KMS-11 (cell line): ENCODE measurements around the gene MAP6.

Experiments used
- H2AFZ ChIP-seq: fragments of 200-600 bp; sonication (generic); 2 replicates; pipeline ENCODE4 v1.6.1; 2016; ENCODE audit warnings: antibody characterized with exemption, mixed run types, low read depth
- H3K27ac ChIP-seq: fragments of 200-600 bp; sonication (generic); 2 replicates; pipeline ENCODE4 v1.6.1; 2016; ENCODE audit warnings: mild to moderate bottlenecking, mixed run types
- H3K27me3 ChIP-seq: fragments of 200-600 bp; sonication (generic); 2 replicates; pipeline ENCODE4 v1.6.1; 2017; ENCODE audit warnings: mild to moderate bottlenecking, low read depth, mixed run types, moderate library complexity; ENCODE audit not compliant: insufficient read depth
- H3K36me3 ChIP-seq: fragments of 200-600 bp; sonication (generic); 2 replicates; pipeline ENCODE4 v1.6.1; 2017; ENCODE audit warnings: mild to moderate bottlenecking, mixed run types; ENCODE audit not compliant: insufficient read depth
- H3K4me1 ChIP-seq: fragments of 200-600 bp; sonication (generic); 2 replicates; pipeline ENCODE4 v1.6.1; 2016; ENCODE audit warnings: mild to moderate bottlenecking, low read depth, mixed run types; ENCODE audit not compliant: poor library complexity, severe bottlenecking
- H3K4me2 ChIP-seq: fragments of 200-600 bp; sonication (generic); 2 replicates; pipeline ENCODE4 v1.7.0; 2016; ENCODE audit warnings: mild to moderate bottlenecking, mixed run types
- H3K4me3 ChIP-seq: fragments of 200-600 bp; sonication (generic); IDR thresholded peaks from 2 replicates; pipeline ENCODE4 v1.6.1; 2017; ENCODE audit warnings: low read depth, low read length, mixed read lengths; ENCODE audit not compliant: insufficient read depth
- H3K79me2 ChIP-seq: fragments of 200-600 bp; sonication (generic); 2 replicates; pipeline ENCODE4 v1.6.1; 2016; ENCODE audit warnings: low read depth, mixed run types; ENCODE audit not compliant: insufficient read depth
- H3K9ac ChIP-seq: fragments of 200-600 bp; sonication (generic); 2 replicates; pipeline ENCODE4 v1.6.1; 2016; ENCODE audit warnings: mild to moderate bottlenecking, mixed run types
- H4K20me1 ChIP-seq: fragments of 200-600 bp; sonication (generic); 2 replicates; pipeline ENCODE4 v1.6.1; 2016; ENCODE audit warnings: mild to moderate bottlenecking, mixed run types; ENCODE audit not compliant: insufficient read depth
- TF ChIP-seq, protein P1 (sequence below): fragments of 200-600 bp; sonication (generic); conservative IDR thresholded peaks from 2 replicates; pipeline ENCODE4 v1.6.1; 2017; ENCODE audit warnings: low read depth, mild to moderate bottlenecking, antibody characterized with exemption, low read length, moderate library complexity, mixed read lengths

The MAP6 gene

DNA sequence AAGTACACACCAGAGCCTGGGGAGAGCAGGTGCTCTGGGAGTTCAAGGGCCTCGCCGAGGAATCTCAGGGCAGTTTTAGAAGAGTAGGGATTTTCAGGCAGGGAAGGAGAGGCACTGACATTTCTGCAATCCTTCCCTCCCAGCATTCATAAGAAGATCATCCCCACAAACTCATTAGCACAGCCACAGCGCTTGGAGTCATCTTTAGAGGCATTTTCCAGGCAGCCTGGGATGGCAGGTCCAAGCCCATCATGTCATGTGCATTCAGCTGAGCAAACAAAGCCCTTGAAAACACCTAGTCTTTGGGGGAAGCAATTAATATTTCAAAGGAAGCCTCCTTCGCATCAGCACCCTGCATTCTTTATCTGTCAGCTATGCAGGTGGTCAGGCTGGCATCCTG is 43.8 kb downstream of the MAP6 start:
- Histone ChIP-seq H3K79me2 (no peaks in the 10 kb centered on the region), H3K36me3 (no peaks in the 10 kb centered on the region), H2AFZ (no peak overlapping the region), H3K4me3 (no peak overlapping the region), H3K27ac (no peak overlapping the region), H3K4me2 (no peak overlapping the region), H3K9ac (no peak overlapping the region), H3K27me3 (no peaks in the 10 kb centered on the region), H3K4me1 (no peaks in the 10 kb centered on the region), H4K20me1 (no peaks in the 10 kb centered on the region)
- TF ChIP-seq, protein P1, sequence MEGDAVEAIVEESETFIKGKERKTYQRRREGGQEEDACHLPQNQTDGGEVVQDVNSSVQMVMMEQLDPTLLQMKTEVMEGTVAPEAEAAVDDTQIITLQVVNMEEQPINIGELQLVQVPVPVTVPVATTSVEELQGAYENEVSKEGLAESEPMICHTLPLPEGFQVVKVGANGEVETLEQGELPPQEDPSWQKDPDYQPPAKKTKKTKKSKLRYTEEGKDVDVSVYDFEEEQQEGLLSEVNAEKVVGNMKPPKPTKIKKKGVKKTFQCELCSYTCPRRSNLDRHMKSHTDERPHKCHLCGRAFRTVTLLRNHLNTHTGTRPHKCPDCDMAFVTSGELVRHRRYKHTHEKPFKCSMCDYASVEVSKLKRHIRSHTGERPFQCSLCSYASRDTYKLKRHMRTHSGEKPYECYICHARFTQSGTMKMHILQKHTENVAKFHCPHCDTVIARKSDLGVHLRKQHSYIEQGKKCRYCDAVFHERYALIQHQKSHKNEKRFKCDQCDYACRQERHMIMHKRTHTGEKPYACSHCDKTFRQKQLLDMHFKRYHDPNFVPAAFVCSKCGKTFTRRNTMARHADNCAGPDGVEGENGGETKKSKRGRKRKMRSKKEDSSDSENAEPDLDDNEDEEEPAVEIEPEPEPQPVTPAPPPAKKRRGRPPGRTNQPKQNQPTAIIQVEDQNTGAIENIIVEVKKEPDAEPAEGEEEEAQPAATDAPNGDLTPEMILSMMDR = no peak

DNA sequence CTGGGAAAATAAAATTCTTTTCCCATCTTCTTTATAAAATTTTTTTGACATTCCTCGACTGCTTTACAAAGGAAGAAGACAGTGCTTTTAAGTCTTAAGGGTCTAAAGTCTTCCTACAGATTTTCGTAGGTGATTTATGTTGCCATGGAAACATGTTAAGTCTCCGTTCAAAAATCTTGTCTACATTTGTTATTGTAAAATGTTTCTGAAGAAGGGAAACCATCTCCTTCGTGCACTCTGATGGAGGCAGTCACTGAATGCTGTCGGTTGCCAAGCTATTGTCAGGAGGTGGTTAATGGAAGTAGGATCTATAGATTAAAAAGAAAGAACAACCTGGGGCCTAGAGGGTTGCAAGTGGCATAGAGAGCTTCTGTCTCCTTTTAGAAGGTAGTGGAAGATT is 52.6 kb downstream of the MAP6 start:
- Histone ChIP-seq H3K4me3 (no peak overlapping the region), H3K4me2 (no peak overlapping the region), H3K27ac (no peak overlapping the region), H3K27me3 (no peaks in the 10 kb centered on the region), H3K79me2 (no peaks in the 10 kb centered on the region), H2AFZ (no peak overlapping the region), H3K9ac (no peak overlapping the region), H4K20me1 (no peaks in the 10 kb centered on the region), H3K36me3 (no peaks in the 10 kb centered on the region), H3K4me1 (no peaks in the 10 kb centered on the region)
- TF ChIP-seq, protein P1 = no peak

- Histone ChIP-seq H3K27me3 (no peaks in the 10 kb centered on the region), H3K9ac (no peak overlapping the region), H2AFZ (no peak overlapping the region), H3K36me3 (no peaks in the 10 kb centered on the region), H3K79me2 (no peaks in the 10 kb centered on the region), H4K20me1 (no peaks in the 10 kb centered on the region), H3K4me1 (no peaks in the 10 kb centered on the region), H3K27ac (no peak overlapping the region), H3K4me2 (no peak overlapping the region), H3K4me3 (no peak overlapping the region)
- TF ChIP-seq, protein P1 = no peak
These were observed 53.1 kb downstream of the MAP6 start for GRCh38 chr11:75615751-75616150.

DNA sequence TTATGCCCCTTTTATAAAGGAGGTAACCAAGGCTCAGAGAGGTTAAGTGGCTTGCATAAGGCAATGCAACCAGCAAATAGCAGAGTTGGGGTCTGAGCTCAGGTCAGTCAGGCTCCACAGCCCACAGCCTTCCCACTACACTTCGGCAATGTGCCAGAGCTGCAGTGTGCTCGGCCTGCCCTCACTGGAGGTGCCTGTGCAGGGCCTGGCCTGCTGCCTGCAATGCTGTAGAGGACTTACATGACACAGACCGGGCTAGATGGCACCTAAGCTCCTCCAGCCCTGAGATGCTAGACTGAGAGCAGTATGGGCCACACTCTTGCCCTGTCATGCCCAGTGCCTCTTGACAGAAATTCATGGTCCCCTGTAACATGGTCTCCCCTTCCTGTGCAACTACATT is 57.0 kb downstream of the MAP6 start:
- no peak overlapping the region for H3K4me3 ChIP-seq
- no peaks in the 10 kb centered on the region for H3K27me3 ChIP-seq
- H3K79me2 ChIP-seq = no peaks in the 10 kb centered on the region
- H3K27ac ChIP-seq = no peak overlapping the region
- no peak overlapping the region for H3K4me2 ChIP-seq
- no peaks in the 10 kb centered on the region for H3K4me1 ChIP-seq
- H2AFZ ChIP-seq = no peak overlapping the region
- no peaks in the 10 kb centered on the region for H3K36me3 ChIP-seq
- no peaks in the 10 kb centered on the region for H4K20me1 ChIP-seq
- TF ChIP-seq, protein P1 = no peak
- no peak overlapping the region for H3K9ac ChIP-seq
